Gastroesophageal sphincter (tissue), 4 donors: ENCODE results near the gene GLDC. TPM values are rescaled to one million over a fixed set of nuclear protein-coding genes. Genes with fewer than 3 reads are reported as not detected.

Source experiments
- ATAC-seq: fragments of 150-250 bp; one replicate; pipeline ENCODE4 v1.9.1; 2016; ENCODE audit warnings: mild to moderate bottlenecking, moderate library complexity
- H3K27ac ChIP-seq, 4 donors: fragments of 200-600 bp; sonication (generic) in 3 of 4; 1 replicate in 3 of 4; 2 replicates in 1 of 4; pipeline ENCODE4 v1.5.1; 2016 to 2019
- H3K27me3 ChIP-seq: fragments of 200-600 bp; sonication (generic); one replicate; pipeline ENCODE4 v1.5.1; 2019
- H3K36me3 ChIP-seq, 2 donors: fragments of 200-600 bp; sonication (generic); one replicate each; pipeline ENCODE4 v1.5.1; 2019; ENCODE audit warnings: control low read depth in 1 of 2
- H3K4me1 ChIP-seq, 3 donors: fragments of 200-600 bp; sonication (generic); 1 replicate in 2 of 3; 2 replicates in 1 of 3; pipeline ENCODE4 v1.5.1; 2016 to 2019; ENCODE audit warnings: control low read depth in 2 of 3
- H3K4me3 ChIP-seq, 2 donors: fragments of 200-600 bp; sonication (generic); one replicate each; pipeline ENCODE4 v1.5.1; 2019; ENCODE audit warnings: mild to moderate bottlenecking in 1 of 2, moderate library complexity in 1 of 2
- H3K9me3 ChIP-seq, 3 donors: fragments of 200-600 bp; sonication (generic); one replicate each; pipeline ENCODE4 v1.5.1; 2017 to 2019; ENCODE audit warnings: control low read depth in 2 of 3
- EP300 ChIP-seq: sonication (generic); formaldehyde crosslinking; IDR thresholded peaks from one replicate; pipeline ENCODE4 v1.6.1; 2017; ENCODE audit warnings: antibody characterized with exemption, mild to moderate bottlenecking
- POLR2A ChIP-seq, 2 donors: fragments of 450-650 bp; IDR thresholded peaks; one replicate each; pipeline ENCODE4 v1.6.1; 2017; ENCODE audit warnings: antibody characterized with exemption in 2 of 2, mild to moderate bottlenecking in 2 of 2, moderate library complexity in 1 of 2
- POLR2AphosphoS5 ChIP-seq: sonication (generic); formaldehyde crosslinking; IDR thresholded peaks from one replicate; pipeline ENCODE4 v1.6.1; 2017; ENCODE audit warnings: antibody characterized with exemption
- WGBS, 2 donors: methylation state at CpG; one replicate each; pipeline ENCODE4 v1.1.5; 2018; ENCODE audit warnings: low coverage in 1 of 2; 5-methylcytosine and 5-hydroxymethylcytosine counted together
- total RNA-seq, 4 donors: library from RNA; depleted of rRNA; stranded (reverse); fragments of >200 nt; gene quantifications; one replicate each; pipeline ENCODE4 v1.1.0, GENCODE V29; 2016
- TF ChIP-seq, protein P1 (sequence below), 4 experiments: fragments of 200-600 bp in 2 of 4; fragments of 450-650 bp in 2 of 4; sonication (generic) in 1 of 4; IDR thresholded peaks; one replicate each; pipeline ENCODE4 v1.5.1; 2017 to 2019; ENCODE audit warnings: antibody characterized with exemption in 4 of 4, mild to moderate bottlenecking in 2 of 4, moderate library complexity in 2 of 4

GLDC gene
- total RNA-seq, 4 donors from 2014 or later, result 0.15 to 1.9 (median 0.51) TPM

DNA sequence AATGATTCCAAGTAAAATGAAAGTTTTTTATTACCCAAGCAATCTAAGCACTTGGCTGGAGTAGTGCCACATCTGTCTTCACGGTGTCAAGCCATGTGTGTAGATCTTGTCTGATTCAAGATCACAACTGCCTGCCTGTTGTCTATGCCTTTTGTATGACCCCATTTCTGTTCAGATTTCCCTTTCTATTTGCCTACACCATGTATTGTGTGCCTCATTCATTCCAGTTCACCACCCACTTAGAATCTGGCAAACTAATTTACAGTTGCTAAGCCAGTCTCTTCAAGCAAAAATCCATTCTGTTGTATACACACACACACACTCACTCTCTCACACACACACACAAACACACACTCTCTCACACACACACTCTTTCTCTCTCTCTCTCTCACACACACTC is 33.7 kb downstream of the GLDC start:
- 38 to 57% methylated on average over 1 of the region's 1 CpG for WGBS, 2 donors
- no peak overlapping the region for H3K27ac ChIP-seq
- H3K27me3 ChIP-seq, result no peaks in the 10 kb centered on the region
- TF ChIP-seq POLR2AphosphoS5 (no peak), POLR2A (IDR thresholded peaks at IDR 0.05) (no peak), EP300 (no peak)
- TF ChIP-seq, protein P1, sequence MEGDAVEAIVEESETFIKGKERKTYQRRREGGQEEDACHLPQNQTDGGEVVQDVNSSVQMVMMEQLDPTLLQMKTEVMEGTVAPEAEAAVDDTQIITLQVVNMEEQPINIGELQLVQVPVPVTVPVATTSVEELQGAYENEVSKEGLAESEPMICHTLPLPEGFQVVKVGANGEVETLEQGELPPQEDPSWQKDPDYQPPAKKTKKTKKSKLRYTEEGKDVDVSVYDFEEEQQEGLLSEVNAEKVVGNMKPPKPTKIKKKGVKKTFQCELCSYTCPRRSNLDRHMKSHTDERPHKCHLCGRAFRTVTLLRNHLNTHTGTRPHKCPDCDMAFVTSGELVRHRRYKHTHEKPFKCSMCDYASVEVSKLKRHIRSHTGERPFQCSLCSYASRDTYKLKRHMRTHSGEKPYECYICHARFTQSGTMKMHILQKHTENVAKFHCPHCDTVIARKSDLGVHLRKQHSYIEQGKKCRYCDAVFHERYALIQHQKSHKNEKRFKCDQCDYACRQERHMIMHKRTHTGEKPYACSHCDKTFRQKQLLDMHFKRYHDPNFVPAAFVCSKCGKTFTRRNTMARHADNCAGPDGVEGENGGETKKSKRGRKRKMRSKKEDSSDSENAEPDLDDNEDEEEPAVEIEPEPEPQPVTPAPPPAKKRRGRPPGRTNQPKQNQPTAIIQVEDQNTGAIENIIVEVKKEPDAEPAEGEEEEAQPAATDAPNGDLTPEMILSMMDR (IDR thresholded peaks at IDR 0.05), result no peak
- H3K4me1 ChIP-seq, result no peaks in the 10 kb centered on the region
- no peaks in the 10 kb centered on the region for H3K36me3 ChIP-seq
- no peaks in the 10 kb centered on the region for H3K9me3 ChIP-seq
- no peak for ATAC-seq
- H3K4me3 ChIP-seq, result no peak overlapping the region

DNA sequence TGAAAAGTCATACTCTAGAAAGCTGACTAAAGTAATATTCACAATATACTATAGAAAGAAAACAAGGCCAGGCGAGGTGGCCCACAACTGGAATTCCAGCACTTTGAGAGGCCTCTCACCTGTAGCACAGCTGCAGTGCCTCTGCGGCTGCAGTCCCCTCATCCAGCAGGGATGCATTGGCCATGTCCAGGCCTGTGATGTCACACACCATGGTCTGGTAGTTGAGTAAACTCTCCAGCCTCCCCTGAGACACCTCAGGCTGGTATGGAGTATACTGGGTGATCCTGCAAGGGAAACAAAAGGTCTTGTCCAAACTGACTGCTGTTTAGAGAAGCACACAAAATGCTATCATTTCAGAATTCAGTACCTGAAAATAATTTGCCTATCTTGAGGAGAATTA is 35.5 kb downstream of the GLDC start:
- TF ChIP-seq, protein P1 (IDR thresholded peaks at IDR 0.05), result no peak
- TF ChIP-seq POLR2A (IDR thresholded peaks at IDR 0.05), result no peak
- 100% methylated on average over 1 of the region's 2 CpGs for WGBS, 2 donors
- Histone ChIP-seq H3K4me3 (no peak overlapping the region), H3K27ac (no peak overlapping the region), H3K36me3 (no peaks in the 10 kb centered on the region), H3K27me3 (no peaks in the 10 kb centered on the region), H3K4me1 (no peaks in the 10 kb centered on the region), H3K9me3 (no peaks in the 10 kb centered on the region)
- ATAC-seq, result no peak

DNA sequence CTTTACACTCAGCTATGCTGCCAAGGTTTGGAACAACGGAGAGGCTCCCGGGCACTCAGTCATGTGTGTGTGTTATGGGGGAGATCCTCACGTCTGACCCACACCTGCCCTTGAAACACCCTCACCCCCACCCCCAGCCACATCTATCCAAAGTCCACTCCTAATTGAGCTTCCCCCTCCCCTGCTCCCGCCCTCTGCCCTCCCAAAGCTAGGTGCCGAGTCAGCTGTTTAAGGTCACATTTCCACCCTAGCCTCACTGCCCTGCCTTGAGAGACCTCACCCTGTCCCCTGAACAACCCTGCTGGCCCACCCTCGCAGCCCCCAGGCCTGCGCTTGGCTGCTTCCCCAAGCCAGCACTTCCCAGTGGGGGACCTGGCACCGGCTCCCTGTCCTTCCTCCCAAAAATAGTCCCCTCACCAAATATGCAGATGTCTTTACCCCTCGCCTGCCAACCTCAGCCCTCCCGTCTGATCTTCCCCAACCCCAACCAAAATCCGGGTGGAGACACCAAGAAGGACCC is 36.0 kb downstream of the GLDC start:
- Histone ChIP-seq H3K9me3 (no peaks in the 10 kb centered on the region), H3K4me1 (no peaks in the 10 kb centered on the region), H3K4me3 (no peak overlapping the region), H3K27me3 (no peaks in the 10 kb centered on the region), H3K27ac (no peak overlapping the region), H3K36me3 (no peaks in the 10 kb centered on the region)
- ATAC-seq, result no peak
- TF ChIP-seq, protein P1 (IDR thresholded peaks at IDR 0.05), result no peak
- TF ChIP-seq EP300, result no peak
- WGBS, 2 donors, result 80 to 97% methylated on average over 6 to 10 of the region's 11 CpGs

DNA sequence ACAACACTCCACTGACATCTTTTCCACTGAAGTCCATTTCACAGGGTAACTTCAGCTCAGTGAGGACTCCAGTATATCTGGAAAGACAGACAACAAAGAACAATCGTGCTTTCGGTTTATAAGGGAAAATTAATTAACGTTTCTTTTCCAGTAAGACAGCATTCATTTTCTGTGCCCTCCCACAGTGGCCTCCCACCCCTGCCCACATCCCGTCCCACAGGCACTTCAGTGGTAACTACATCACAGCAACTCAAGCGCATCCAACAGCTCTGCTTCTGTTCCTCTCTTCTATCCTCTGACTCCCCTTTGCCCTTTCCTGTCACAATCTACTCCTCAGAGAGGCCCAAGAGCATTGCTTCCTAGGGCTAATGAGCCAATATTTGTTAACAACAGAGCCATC is 40.3 kb downstream of the GLDC start:
- WGBS, 2 donors, result 56 to 78% methylated on average over 4 to 5 of the region's 5 CpGs
- TF ChIP-seq EP300 (no peak), POLR2AphosphoS5 (no peak), POLR2A (IDR thresholded peaks at IDR 0.05) (no peak)
- TF ChIP-seq, protein P1 (IDR thresholded peaks at IDR 0.05), result no peak
- Histone ChIP-seq H3K4me1 (no peaks in the 10 kb centered on the region), H3K27me3 (no peaks in the 10 kb centered on the region), H3K4me3 (no peak overlapping the region), H3K9me3 (no peaks in the 10 kb centered on the region), H3K27ac (no peak overlapping the region), H3K36me3 (no peaks in the 10 kb centered on the region)
- ATAC-seq, result no peak

DNA sequence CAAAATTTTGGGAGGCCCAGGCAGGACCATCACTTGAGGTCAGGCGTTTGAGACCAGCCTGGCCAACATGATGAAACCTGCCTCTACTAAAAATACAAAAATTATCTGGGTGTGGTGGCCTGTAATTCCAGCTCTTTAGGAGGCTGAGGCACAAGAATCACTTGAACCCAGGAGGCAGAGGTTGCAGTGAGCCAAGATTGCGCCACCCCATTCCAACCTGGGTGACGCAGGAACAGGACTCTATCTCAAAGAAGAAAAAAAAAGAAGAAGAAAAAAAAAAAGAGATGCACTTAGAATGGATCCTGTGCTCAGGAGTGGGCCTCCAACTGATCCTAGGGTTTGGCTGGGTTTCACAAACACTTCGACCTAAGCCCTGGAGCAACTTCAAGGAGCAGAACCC is 45.1 kb downstream of the GLDC start:
- no peaks in the 10 kb centered on the region for H3K9me3 ChIP-seq
- no peak overlapping the region for H3K4me3 ChIP-seq
- H3K36me3 ChIP-seq, result no peaks in the 10 kb centered on the region
- H3K27me3 ChIP-seq, result no peaks in the 10 kb centered on the region
- WGBS, 2 donors, result 86% methylated on average over 3 of the region's 4 CpGs; no CpG with 5 or more reads in 1 of the 2 donors
- no peak for ATAC-seq
- TF ChIP-seq POLR2AphosphoS5 (no peak), EP300 (no peak), POLR2A (IDR thresholded peaks at IDR 0.05) (no peak)
- TF ChIP-seq, protein P1 (IDR thresholded peaks at IDR 0.05), result no peak
- H3K27ac ChIP-seq, result no peak overlapping the region
- H3K4me1 ChIP-seq, result no peaks in the 10 kb centered on the region
